GM23248 (cell line): ENCODE results near the gene CCT6A. TPM values are rescaled to one million over a fixed set of nuclear protein-coding genes. Genes with fewer than 3 reads are reported as not detected.
"Not testable (repeated sequence)": the region's sequence is repeated elsewhere in the genome, so short reads cannot be mapped to it uniquely, and the experiment has no call there.

ENCODE experiments used
- DNase-seq: peaks from one replicate; pipeline ENCODE4 v3.0.0-alpha.2; 2015
- H2AFZ ChIP-seq: fragments of 200-600 bp; sonication (generic); 2 replicates; pipeline ENCODE4 v1.6.1; 2016; ENCODE audit warnings: antibody characterized with exemption
- H3F3A ChIP-seq: fragments of 200-600 bp; sonication (generic); 2 replicates; pipeline ENCODE4 v1.6.1; 2016; ENCODE audit warnings: mild to moderate bottlenecking, antibody characterized with exemption, mixed run types; ENCODE audit not compliant: insufficient read depth
- H3K27ac ChIP-seq: fragments of 200-600 bp; sonication (generic); 2 replicates; pipeline ENCODE4 v1.5.1; 2016; ENCODE audit warnings: mild to moderate bottlenecking
- H3K27me3 ChIP-seq: fragments of 200-600 bp; sonication (generic); replicated peaks from 2 replicates; pipeline ENCODE4 v1.6.1; 2016; ENCODE audit warnings: mild to moderate bottlenecking; ENCODE audit not compliant: insufficient read depth
- H3K36me3 ChIP-seq: fragments of 200-600 bp; sonication (generic); 2 replicates; pipeline ENCODE4 v1.6.1; 2016; ENCODE audit warnings: low read depth, mild to moderate bottlenecking
- H3K4me1 ChIP-seq: fragments of 200-600 bp; sonication (generic); 2 replicates; pipeline ENCODE4 v1.6.1; 2016; ENCODE audit warnings: mild to moderate bottlenecking; ENCODE audit not compliant: insufficient read depth
- H3K4me2 ChIP-seq: fragments of 200-600 bp; sonication (generic); one replicate; pipeline ENCODE4 v1.6.1; 2016; ENCODE audit warnings: mild to moderate bottlenecking; ENCODE audit not compliant: unreplicated experiment
- H3K4me3 ChIP-seq: fragments of 200-600 bp; sonication (generic); 2 replicates; pipeline ENCODE4 v1.5.1; 2016; ENCODE audit warnings: mild to moderate bottlenecking
- H3K79me2 ChIP-seq: fragments of 200-600 bp; sonication (generic); 2 replicates; pipeline ENCODE4 v1.6.1; 2016; ENCODE audit warnings: mild to moderate bottlenecking; ENCODE audit not compliant: insufficient read depth
- H3K9ac ChIP-seq: fragments of 200-600 bp; sonication (generic); 2 replicates; pipeline ENCODE4 v1.6.1; 2016; ENCODE audit warnings: mild to moderate bottlenecking
- H3K9me2 ChIP-seq: fragments of 200-600 bp; sonication (generic); 2 replicates; pipeline ENCODE4 v1.6.1; 2016; ENCODE audit warnings: mixed run types, mild to moderate bottlenecking, moderate library complexity; ENCODE audit not compliant: insufficient read depth
- H3K9me3 ChIP-seq: fragments of 200-600 bp; sonication (generic); one replicate; pipeline ENCODE4 v1.6.1; 2017; ENCODE audit warnings: low read depth
- H4K20me1 ChIP-seq: fragments of 200-600 bp; sonication (generic); 2 replicates; pipeline ENCODE4 v1.6.0; 2016; ENCODE audit not compliant: insufficient read depth
- EZH2 ChIP-seq: fragments of 200-600 bp; sonication (generic); IDR thresholded peaks from 2 replicates; pipeline ENCODE4 v1.6.1; 2018; ENCODE audit warnings: antibody characterized with exemption, mild to moderate bottlenecking; ENCODE audit not compliant: insufficient read depth, poor library complexity, severe bottlenecking
- EZH2phosphoT487 ChIP-seq: fragments of 200-600 bp; sonication (generic); IDR thresholded peaks from 2 replicates; pipeline ENCODE4 v1.6.1; 2018; ENCODE audit warnings: antibody characterized with exemption, moderate library complexity, mild to moderate bottlenecking, low read depth; ENCODE audit not compliant: insufficient read depth
- WGBS, 2 experiments: methylation state at CpG; one replicate each; pipeline ENCODE4 v1.1.6; 2015 to 2017; ENCODE audit warnings: low lambda C conversion rate in 2 of 2, low coverage in 1 of 2; ENCODE audit errors: missing lambda C conversion rate in 2 of 2; 5-methylcytosine and 5-hydroxymethylcytosine counted together
- in situ Hi-C: fragments of 300-500 bp; cut with MboI; formaldehyde crosslinking; loops from 2 replicates; pipeline ENCODE4 v1.15.0; 2020
- polyA plus RNA-seq: library from polyadenylated mRNA; unstranded; fragments of >200 nt; fragmentation: Nextera tagmentation; extraction: Ambion mirVana; gene quantifications from 2 replicates; pipeline ENCODE4 v1.2.1, GENCODE V29; 2016
- small RNA-seq: library from RNA; depleted of rRNA; stranded (forward); fragments of <200 nt; gene quantifications from one replicate; pipeline ENCODE3, GENCODE V24; 2014; ENCODE audit warnings: low read depth, low replicate concordance
- total RNA-seq: library from RNA; depleted of rRNA; stranded (reverse); fragments of >200 nt; shearing (Covaris generic); gene quantifications from 2 replicates; pipeline ENCODE4 v1.2.3, GENCODE V29; 2014; rRNA removed

Gene CCT6A
- total and polyA plus RNA-seq, 2 experiments from 2014 or later = 113 to 148 TPM

DNA sequence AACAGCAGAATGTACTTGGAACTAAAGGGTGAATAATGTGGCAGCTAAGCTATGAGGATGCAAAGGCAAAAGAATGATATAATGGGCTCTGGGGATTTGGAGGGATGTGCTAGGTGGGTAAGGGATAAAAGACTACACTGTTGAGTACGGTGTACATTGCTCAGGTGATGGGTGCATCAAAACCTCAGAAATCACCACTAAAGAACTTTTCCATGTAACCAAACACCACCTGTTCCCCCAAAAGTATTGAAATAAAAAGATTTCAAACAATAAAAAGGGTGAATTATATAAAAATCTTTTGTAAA, 56.3 kb downstream of the CCT6A start:
- no peak for DNase-seq
- no peak overlapping the region for H3K27ac ChIP-seq
- WGBS, 2 experiments = 96 to 100% methylated on average over 1 of the region's 1 CpG
- H4K20me1 ChIP-seq = no peaks in the 10 kb centered on the region
- H3K4me1 ChIP-seq = peaks cover 8% of the 10 kb centered on the region
- no peaks in the 10 kb centered on the region for H3K9me3 ChIP-seq
- peaks cover 5% of the 10 kb centered on the region; the same call in 1 of the 2 replicates for H3F3A ChIP-seq
- H3K27me3 ChIP-seq = no peaks in the 10 kb centered on the region
- H3K79me2 ChIP-seq = peaks cover 34% of the 10 kb centered on the region
- H2AFZ ChIP-seq = peak overlapping the region; percentile 100; the same call in 1 of the 2 replicates
- in situ Hi-C loops = no loop called here
- H3K4me2 ChIP-seq = no peak overlapping the region
- TF ChIP-seq EZH2 (no peak), EZH2phosphoT487 (no peak)
- no peak overlapping the region for H3K9ac ChIP-seq
- peaks cover 13% of the 10 kb centered on the region; the same call in 1 of the 2 replicates for H3K36me3 ChIP-seq
- H3K4me3 ChIP-seq = no peak overlapping the region
- H3K9me2 ChIP-seq = no peaks in the 10 kb centered on the region

DNA sequence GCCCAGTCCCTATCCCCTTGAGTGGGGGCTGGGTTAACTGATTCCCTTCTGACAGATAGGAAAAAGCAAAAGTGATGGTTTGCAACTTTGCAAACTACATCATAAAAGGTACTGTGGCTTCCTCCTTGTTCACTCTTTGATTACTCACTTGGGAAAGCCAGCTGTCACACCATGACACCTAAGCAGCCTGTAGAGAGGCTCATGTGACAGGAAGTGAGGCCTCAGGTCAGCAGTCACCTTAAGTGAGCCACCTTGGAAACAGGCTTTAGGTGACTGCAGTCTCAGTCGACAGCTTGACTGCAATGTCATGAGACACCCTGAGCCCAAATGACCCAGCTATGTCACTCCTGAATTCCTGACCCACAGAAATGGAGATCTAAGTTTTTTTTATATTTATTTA, 59.0 kb downstream of the CCT6A start:
- no peak for DNase-seq
- Histone ChIP-seq H3K9me2 (no peaks in the 10 kb centered on the region), H3K36me3 (no peaks in the 10 kb centered on the region), H3K4me1 (no peaks in the 10 kb centered on the region; the same call in 1 of the 2 replicates), H4K20me1 (no peaks in the 10 kb centered on the region), H2AFZ (no peak overlapping the region), H3K4me2 (no peak overlapping the region), H3K9ac (no peak overlapping the region), H3K79me2 (peaks cover 7% of the 10 kb centered on the region), H3K27ac (no peak overlapping the region), H3K9me3 (no peaks in the 10 kb centered on the region), H3K4me3 (no peak overlapping the region), H3K27me3 (no peaks in the 10 kb centered on the region), H3F3A (peaks cover 5% of the 10 kb centered on the region; the same call in 1 of the 2 replicates)
- in situ Hi-C loops = no loop called here
- TF ChIP-seq EZH2 (no peak), EZH2phosphoT487 (no peak)
- 81 to 82% methylated on average over 1 of the region's 1 CpG for WGBS, 2 experiments

DNA sequence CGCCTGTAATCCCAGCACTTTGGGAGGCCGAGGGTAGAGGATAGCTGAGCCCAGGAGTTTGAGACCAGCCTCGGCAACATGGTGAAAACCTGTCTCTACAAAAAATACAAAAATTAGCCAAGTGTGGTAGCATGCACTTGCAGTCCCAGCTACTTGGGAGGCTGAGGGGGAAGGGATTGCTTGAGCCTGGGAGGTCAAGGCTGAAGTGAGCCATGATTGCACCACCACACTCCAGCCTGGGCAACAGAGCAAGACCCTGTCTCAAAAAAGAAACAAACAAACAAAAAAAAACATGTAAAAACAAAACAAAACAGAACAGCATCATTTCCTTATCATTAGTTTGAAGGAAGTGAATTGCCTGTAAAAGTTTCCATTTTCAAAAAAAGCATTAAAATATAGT, 60.7 kb downstream of the CCT6A start:
- H3K9me3 ChIP-seq, H3K27ac ChIP-seq, H3K27me3 ChIP-seq, H3K36me3 ChIP-seq, H3K9me2 ChIP-seq, H3K4me1 ChIP-seq, in situ Hi-C loops, H3K79me2 ChIP-seq, H3K9ac ChIP-seq, H2AFZ ChIP-seq, H3K4me3 ChIP-seq, DNase-seq, H4K20me1 ChIP-seq, H3K4me2 ChIP-seq, H3F3A ChIP-seq: not testable (repeated sequence)
- WGBS, 2 experiments = 60 to 72% methylated on average over 3 of the region's 3 CpGs

Small RNAs within 50 kb of the gene (small RNA-seq; reads per million reads assigned to genes)
- gene SNORA15 (not detected), gene SNORA22B (not detected)

Other genes starting within 250 kb of the CCT6A start
- not detected in 2 replicates for gene SEPTIN14, start 189.0 kb upstream of the CCT6A start, total RNA-seq
- not detected in 2 replicates for gene SEPTIN14, start 189.0 kb upstream of the CCT6A start, polyA plus RNA-seq
- gene ZNF713, start 164.3 kb upstream of the CCT6A start, total RNA-seq = 2.7 and 3.6 TPM in 2 replicates
- 0.37 and 1.2 TPM in 2 replicates for gene ZNF713, start 164.3 kb upstream of the CCT6A start, polyA plus RNA-seq
- gene MRPS17, start 99.9 kb upstream of the CCT6A start, total RNA-seq = 10.3 and 10.4 TPM in 2 replicates
- gene MRPS17, start 99.9 kb upstream of the CCT6A start, polyA plus RNA-seq = 22.2 and 22.3 TPM in 2 replicates
- gene NIPSNAP2, start 87.2 kb upstream of the CCT6A start, total RNA-seq = 34.2 and 39.7 TPM in 2 replicates
- 44.9 and 49.5 TPM in 2 replicates for gene NIPSNAP2, start 87.2 kb upstream of the CCT6A start, polyA plus RNA-seq
- 62.5 and 68.6 TPM in 2 replicates for gene PSPH, start 321 bp upstream of the CCT6A start, total RNA-seq
- 34.5 and 39.1 TPM in 2 replicates for gene PSPH, start 321 bp upstream of the CCT6A start, polyA plus RNA-seq
- gene SUMF2, start 12.5 kb downstream of the CCT6A start, total RNA-seq = 186 and 206 TPM in 2 replicates
- gene SUMF2, start 12.5 kb downstream of the CCT6A start, polyA plus RNA-seq = 188 and 200 TPM in 2 replicates
- 0.32 and 1.3 TPM in 2 replicates for gene PHKG1, start 41.2 kb downstream of the CCT6A start, total RNA-seq
- 0.41 TPM in 1 of 2 replicates, not detected in the other for gene PHKG1, start 41.2 kb downstream of the CCT6A start, polyA plus RNA-seq
- gene CHCHD2, start 54.7 kb downstream of the CCT6A start, total RNA-seq = 307 and 392 TPM in 2 replicates
- 508 and 511 TPM in 2 replicates for gene CHCHD2, start 54.7 kb downstream of the CCT6A start, polyA plus RNA-seq
- not detected in 2 replicates for gene NUPR2, start 64.7 kb downstream of the CCT6A start, total RNA-seq
- not detected in 2 replicates for gene NUPR2, start 64.7 kb downstream of the CCT6A start, polyA plus RNA-seq